ACC112 (cell line): ENCODE measurements around the gene LCE1F.

ENCODE experiments used
- H2AFZ ChIP-seq: fragments of 200-600 bp; sonication (generic); one replicate; pipeline ENCODE4 v1.6.0; 2017; ENCODE audit warnings: antibody characterized with exemption, low read length; ENCODE audit not compliant: unreplicated experiment
- H3K27ac ChIP-seq: fragments of 200-600 bp; sonication (generic); 2 replicates; pipeline ENCODE4 v1.5.1; 2014; ENCODE audit warnings: low read depth, mild to moderate bottlenecking, antibody characterized with exemption, low read length, moderate library complexity
- H3K27me3 ChIP-seq: fragments of 200-600 bp; sonication (generic); 2 replicates; pipeline ENCODE4 v1.6.1; 2014; ENCODE audit warnings: mild to moderate bottlenecking, antibody characterized with exemption, low read length, moderate library complexity, mixed read lengths; ENCODE audit not compliant: insufficient read depth
- H3K36me3 ChIP-seq: fragments of 200-600 bp; sonication (generic); 2 replicates; pipeline ENCODE4 v1.6.1; 2016; ENCODE audit warnings: mild to moderate bottlenecking, antibody characterized with exemption, low read length, moderate library complexity, mixed read lengths; ENCODE audit not compliant: insufficient read depth
- H3K4me1 ChIP-seq: fragments of 200-600 bp; sonication (generic); one replicate; pipeline ENCODE4 v1.6.1; 2016; ENCODE audit warnings: low read length, mixed read lengths; ENCODE audit not compliant: insufficient read depth, unreplicated experiment, control insufficient read depth
- H3K4me3 ChIP-seq: fragments of 200-600 bp; sonication (generic); 2 replicates; pipeline ENCODE4 v1.5.1; 2014; ENCODE audit warnings: mild to moderate bottlenecking, low read depth, low read length
- H3K79me2 ChIP-seq: fragments of 200-600 bp; sonication (generic); one replicate; pipeline ENCODE4 v1.6.0; 2016; ENCODE audit warnings: low read length; ENCODE audit not compliant: control insufficient read depth, unreplicated experiment, insufficient read depth

The LCE1F gene

GRCh38 chr1:152752225-152752624, 22.7 kb upstream of the LCE1F start:
- no peaks in the 10 kb centered on the region for H3K79me2 ChIP-seq
- H3K4me3 ChIP-seq = no peak overlapping the region
- no peak overlapping the region for H2AFZ ChIP-seq
- peaks cover 3% of the 10 kb centered on the region for H3K4me1 ChIP-seq
- no peak overlapping the region for H3K27ac ChIP-seq
- no peaks in the 10 kb centered on the region for H3K36me3 ChIP-seq
- no peaks in the 10 kb centered on the region for H3K27me3 ChIP-seq

- no peaks in the 10 kb centered on the region for H3K79me2 ChIP-seq
- no peaks in the 10 kb centered on the region for H3K27me3 ChIP-seq
- H3K4me3 ChIP-seq = no peak overlapping the region
- no peaks in the 10 kb centered on the region for H3K36me3 ChIP-seq
- H3K27ac ChIP-seq = no peak overlapping the region
- H3K4me1 ChIP-seq = peaks cover 3% of the 10 kb centered on the region
- no peak overlapping the region for H2AFZ ChIP-seq
These were observed 21.4 kb upstream of the LCE1F start for GRCh38 chr1:152753586-152753985.

- no peaks in the 10 kb centered on the region for H3K36me3 ChIP-seq
These were observed 18.1 kb upstream of the LCE1F start for GRCh38 chr1:152756872-152757271.

GRCh38 chr1:152757747-152758146, 17.2 kb upstream of the LCE1F start, which contains the start of gene KPRP:
KPRP (plus strand) TSS chr1:152758025; CDS start chr1:152759589, 1,564 bp downstream.
- no peaks in the 10 kb centered on the region for H3K4me1 ChIP-seq
- H2AFZ ChIP-seq = no peak within 1 kb of the TSS
- H3K79me2 ChIP-seq = no peaks in the 10 kb centered on the region
- H3K36me3 ChIP-seq = no peaks in the 10 kb centered on the region
- H3K27me3 ChIP-seq = no peaks in the 10 kb centered on the region
- H3K27ac ChIP-seq = no peak within 1 kb of the TSS
- no peak within 1 kb of the TSS for H3K4me3 ChIP-seq

More at GRCh38 chr1:152756872-152757271, 18.1 kb upstream of the LCE1F start:
- Histone ChIP-seq H3K4me3 (no peak overlapping the region), H3K4me1 (peaks cover 3% of the 10 kb centered on the region), H3K27me3 (no peaks in the 10 kb centered on the region), H2AFZ (no peak overlapping the region), H3K27ac (no peak overlapping the region), H3K79me2 (no peaks in the 10 kb centered on the region)

GRCh38 chr1:152758636-152759035, 16.3 kb upstream of the LCE1F start:
- Histone ChIP-seq H2AFZ (no peak overlapping the region), H3K36me3 (no peaks in the 10 kb centered on the region), H3K27me3 (no peaks in the 10 kb centered on the region), H3K27ac (no peak overlapping the region), H3K4me1 (no peaks in the 10 kb centered on the region), H3K79me2 (no peaks in the 10 kb centered on the region), H3K4me3 (no peak overlapping the region)

- Histone ChIP-seq H3K27me3 (no peaks in the 10 kb centered on the region), H3K36me3 (no peaks in the 10 kb centered on the region), H3K79me2 (no peaks in the 10 kb centered on the region), H3K27ac (no peak overlapping the region), H3K4me3 (no peak overlapping the region), H2AFZ (no peak overlapping the region), H3K4me1 (no peaks in the 10 kb centered on the region)
These were observed 15.3 kb upstream of the LCE1F start for GRCh38 chr1:152759453-152760173.

- no peak overlapping the region for H3K27ac ChIP-seq
- no peaks in the 10 kb centered on the region for H3K27me3 ChIP-seq
- no peaks in the 10 kb centered on the region for H3K36me3 ChIP-seq
These were observed 14.3 kb upstream of the LCE1F start for GRCh38 chr1:152760551-152761190.

GRCh38 chr1:152761609-152762213, 13.2 kb upstream of the LCE1F start:
- Histone ChIP-seq H3K36me3 (no peaks in the 10 kb centered on the region), H3K4me3 (no peak overlapping the region), H3K4me1 (no peaks in the 10 kb centered on the region), H2AFZ (no peak overlapping the region), H3K27ac (no peak overlapping the region), H3K27me3 (no peaks in the 10 kb centered on the region), H3K79me2 (no peaks in the 10 kb centered on the region)

More at GRCh38 chr1:152760551-152761190, 14.3 kb upstream of the LCE1F start:
- H3K4me1 ChIP-seq = no peaks in the 10 kb centered on the region
- no peak overlapping the region for H2AFZ ChIP-seq
- H3K79me2 ChIP-seq = no peaks in the 10 kb centered on the region
- no peak overlapping the region for H3K4me3 ChIP-seq

- Histone ChIP-seq H3K4me1 (no peaks in the 10 kb centered on the region), H3K27me3 (no peaks in the 10 kb centered on the region), H3K36me3 (no peaks in the 10 kb centered on the region), H3K27ac (no peak overlapping the region), H3K79me2 (no peaks in the 10 kb centered on the region), H2AFZ (no peak overlapping the region), H3K4me3 (no peak overlapping the region)
These were observed 6.0 kb upstream of the LCE1F start for GRCh38 chr1:152768847-152769533.

GRCh38 chr1:152770411-152770810, 4.5 kb upstream of the LCE1F start:
- H3K27me3 ChIP-seq = no peaks in the 10 kb centered on the region
- H3K4me3 ChIP-seq = no peak overlapping the region
- no peaks in the 10 kb centered on the region for H3K4me1 ChIP-seq
- H3K27ac ChIP-seq = no peak overlapping the region
- no peaks in the 10 kb centered on the region for H3K79me2 ChIP-seq
- no peaks in the 10 kb centered on the region for H3K36me3 ChIP-seq
- H2AFZ ChIP-seq = no peak overlapping the region
